Measurements from ENCODE around the gene ZFR.
A peak's percentile ranks its signal among the peaks of the same experiment; 100 is the strongest.
"Not testable (repeated sequence)": the region's sequence is repeated elsewhere in the genome, so short reads cannot be mapped to it uniquely, and the experiment has no call there.

The ZFR gene

GRCh38 chr5:32444431-32445286, at the start of gene ZFR:
TSS of gene ZFR (minus strand) at chr5:32444740. CDS start at chr5:32444658, 82 bp downstream.
- peak; percentile 93 for DNase-seq

- DNase-seq = no peak
Observed at GRCh38 chr5:32490972-32491557, 46.5 kb upstream of the ZFR start.

- DNase-seq = peak; percentile 84
Observed at GRCh38 chr5:32489791-32490562, 45.4 kb upstream of the ZFR start.

- no peak for DNase-seq
Observed at GRCh38 chr5:32487424-32487823, 42.9 kb upstream of the ZFR start.

- no peak for DNase-seq
Observed at GRCh38 chr5:32487008-32487407, 42.5 kb upstream of the ZFR start.

GRCh38 chr5:32482193-32482592, 37.7 kb upstream of the ZFR start:
- DNase-seq = no peak

- no peak for DNase-seq
Observed at GRCh38 chr5:32479096-32479495, 34.6 kb upstream of the ZFR start.

GRCh38 chr5:32476891-32477290, 32.4 kb upstream of the ZFR start:
- DNase-seq = no peak

- no peak for DNase-seq
Observed at GRCh38 chr5:32475334-32476097, 31.0 kb upstream of the ZFR start.

- no peak for DNase-seq
Observed at GRCh38 chr5:32474209-32474854, 29.8 kb upstream of the ZFR start.

GRCh38 chr5:32473072-32473471, 28.5 kb upstream of the ZFR start:
- no peak for DNase-seq

- DNase-seq = no peak
Observed at GRCh38 chr5:32471784-32472183, 27.2 kb upstream of the ZFR start.

GRCh38 chr5:32465076-32465475, 20.5 kb upstream of the ZFR start:
- DNase-seq = no peak

- no peak for DNase-seq
Observed at GRCh38 chr5:32462618-32463017, 18.1 kb upstream of the ZFR start.

- no peak for DNase-seq
Observed at GRCh38 chr5:32461441-32462120, 17.0 kb upstream of the ZFR start.

- no peak for DNase-seq
Observed at GRCh38 chr5:32460702-32461101, 16.2 kb upstream of the ZFR start.

- DNase-seq = no peak
Observed at GRCh38 chr5:32458880-32459495, 14.4 kb upstream of the ZFR start.

GRCh38 chr5:32455311-32455710, 10.8 kb upstream of the ZFR start:
- no peak for DNase-seq

GRCh38 chr5:32454821-32455220, 10.3 kb upstream of the ZFR start:
- no peak for DNase-seq

- DNase-seq = no peak
Observed at GRCh38 chr5:32453916-32454315, 9.4 kb upstream of the ZFR start.

- DNase-seq = not testable (repeated sequence)
Observed at GRCh38 chr5:32452316-32452715, 7.8 kb upstream of the ZFR start.

All from CD4-positive, alpha-beta T cell treated with Interleukin-6 for 4 hours (primary cell).